Activated naive CD8-positive, alpha-beta T cell (primary cell): ENCODE results near the gene MVK.

Source experiments
- H3K27ac Mint-ChIP-seq: one replicate; pipeline ENCODE4 v1.8.0; 2021; ENCODE audit warnings: mixed read lengths
- H3K27me3 Mint-ChIP-seq: one replicate; pipeline ENCODE4 v1.8.0; 2021; ENCODE audit warnings: mixed read lengths
- H3K36me3 Mint-ChIP-seq: one replicate; pipeline ENCODE4 v1.8.0; 2021; ENCODE audit warnings: mixed read lengths
- H3K4me1 Mint-ChIP-seq: one replicate; pipeline ENCODE4 v1.8.0; 2021; ENCODE audit warnings: low read depth, mixed read lengths
- H3K4me3 Mint-ChIP-seq: one replicate; pipeline ENCODE4 v1.8.0; 2021; ENCODE audit warnings: mild to moderate bottlenecking, mixed read lengths
- H3K9me3 Mint-ChIP-seq: one replicate; pipeline ENCODE4 v1.8.0; 2021; ENCODE audit warnings: low read depth, mixed read lengths

MVK gene

DNA sequence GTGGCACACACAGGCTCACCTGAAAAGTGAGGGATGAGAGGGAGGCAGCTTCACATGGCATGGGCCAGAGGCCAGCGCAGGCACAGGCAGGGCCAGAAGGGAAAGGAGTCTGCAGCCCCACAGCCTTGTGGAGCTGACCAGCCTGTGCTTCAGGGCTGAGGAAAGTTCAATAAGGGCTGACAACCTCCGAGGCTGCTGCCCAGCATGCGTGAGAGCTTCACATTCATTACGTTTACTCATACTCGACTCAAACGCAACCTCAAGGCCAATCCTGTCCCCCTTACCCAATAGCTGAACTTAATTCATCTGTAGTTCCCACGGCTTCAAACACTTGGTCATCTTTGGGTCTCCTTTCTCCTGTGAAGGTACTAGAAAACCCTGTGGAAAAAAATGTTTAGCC lies 5.1 kb upstream of the MVK start:
- no peaks in the 10 kb centered on the region for H3K27me3 Mint-ChIP-seq
- no peaks in the 10 kb centered on the region for H3K9me3 Mint-ChIP-seq
- no peak overlapping the region for H3K4me3 Mint-ChIP-seq
- H3K4me1 Mint-ChIP-seq: peaks cover 12% of the 10 kb centered on the region
- no peak overlapping the region for H3K27ac Mint-ChIP-seq
- H3K36me3 Mint-ChIP-seq: peaks cover 5% of the 10 kb centered on the region

DNA sequence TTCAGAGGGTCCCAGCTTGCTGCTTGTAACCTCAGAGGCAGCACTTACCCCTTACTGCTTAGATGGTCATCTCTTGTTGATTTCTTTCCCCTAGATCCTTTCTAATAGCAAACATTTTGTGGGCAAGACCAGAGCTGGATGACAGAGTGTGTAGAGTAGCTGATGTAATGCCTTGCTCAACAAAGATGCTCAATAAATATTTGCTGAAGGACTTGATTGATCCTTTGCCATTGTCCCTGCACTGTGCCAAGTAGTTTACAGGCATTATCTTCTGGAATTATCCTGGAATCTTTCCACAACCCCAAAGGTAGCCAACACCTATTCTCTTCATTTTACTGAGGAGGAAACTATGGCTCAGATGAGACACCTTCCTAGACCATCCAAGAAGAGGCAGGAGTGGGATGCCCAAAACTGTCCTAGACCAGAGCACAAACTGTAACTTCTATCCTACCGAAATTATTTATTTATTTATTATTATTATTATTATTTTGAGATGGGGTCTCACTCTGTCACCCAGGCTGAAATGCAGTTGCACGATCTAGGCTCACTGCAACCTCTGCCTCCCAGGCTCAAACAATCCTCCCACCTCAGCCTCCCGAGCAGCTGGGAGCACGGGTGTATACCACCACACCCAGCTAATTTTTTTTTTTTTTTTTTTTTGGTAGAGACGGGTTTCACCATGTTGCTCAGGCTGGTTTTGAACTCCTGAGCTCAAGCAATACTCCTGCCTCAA lies 1.7 kb upstream of the MVK start:
- Mint-ChIP-seq H3K27ac (no peak overlapping the region), H3K36me3 (peaks cover 4% of the 10 kb centered on the region), H3K4me1 (peaks cover 25% of the 10 kb centered on the region)

DNA sequence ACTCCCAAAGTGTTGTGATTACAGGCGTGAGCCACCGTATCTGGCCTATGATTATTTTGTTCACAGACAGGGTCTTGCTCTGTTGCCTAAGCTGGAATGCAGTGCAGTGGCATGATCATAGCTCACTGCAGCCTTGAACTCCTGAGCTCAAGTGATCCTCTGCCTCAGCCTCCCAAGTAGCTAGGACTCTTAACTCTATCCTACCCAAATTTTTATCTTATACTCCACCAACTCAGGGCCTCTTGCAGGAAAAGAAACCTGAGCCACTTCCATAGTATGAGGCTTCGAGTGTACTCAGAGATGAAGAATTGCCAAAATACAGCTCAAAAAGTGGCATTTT lies 1.1 kb upstream of the MVK start:
- H3K9me3 Mint-ChIP-seq: no peaks in the 10 kb centered on the region
- H3K36me3 Mint-ChIP-seq: peaks cover 4% of the 10 kb centered on the region
- H3K27me3 Mint-ChIP-seq: no peaks in the 10 kb centered on the region
- H3K4me1 Mint-ChIP-seq: peaks cover 25% of the 10 kb centered on the region
- peak overlapping the region; percentile 87 for H3K27ac Mint-ChIP-seq
- peak overlapping the region; percentile 91 for H3K4me3 Mint-ChIP-seq

More for the DNA sequence above, 1.7 kb upstream of the MVK start:
- Mint-ChIP-seq H3K4me3 (no peak overlapping the region), H3K27me3 (no peaks in the 10 kb centered on the region), H3K9me3 (no peaks in the 10 kb centered on the region)

DNA sequence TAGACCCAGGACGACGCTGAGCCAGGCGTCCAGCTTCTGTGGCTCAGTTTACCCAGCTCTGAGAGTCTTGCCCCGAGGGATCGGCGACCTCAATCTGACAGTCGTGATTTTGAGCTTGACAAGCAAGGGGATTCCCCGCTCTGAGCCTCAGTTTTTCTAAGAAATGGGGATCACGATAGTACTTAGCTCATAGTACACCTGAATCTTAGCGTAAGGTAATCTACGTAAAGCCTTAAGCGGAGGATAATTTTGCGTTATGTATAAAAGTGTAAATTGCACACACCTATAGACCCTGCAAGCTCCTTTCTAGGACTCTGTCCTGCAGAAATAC lies 285 bp downstream of the MVK start:
- Mint-ChIP-seq H3K4me1 (peaks cover 25% of the 10 kb centered on the region), H3K27me3 (no peaks in the 10 kb centered on the region), H3K4me3 (peak overlapping the region; percentile 91), H3K9me3 (no peaks in the 10 kb centered on the region), H3K27ac (peak overlapping the region; percentile 87), H3K36me3 (peaks cover 6% of the 10 kb centered on the region)

DNA sequence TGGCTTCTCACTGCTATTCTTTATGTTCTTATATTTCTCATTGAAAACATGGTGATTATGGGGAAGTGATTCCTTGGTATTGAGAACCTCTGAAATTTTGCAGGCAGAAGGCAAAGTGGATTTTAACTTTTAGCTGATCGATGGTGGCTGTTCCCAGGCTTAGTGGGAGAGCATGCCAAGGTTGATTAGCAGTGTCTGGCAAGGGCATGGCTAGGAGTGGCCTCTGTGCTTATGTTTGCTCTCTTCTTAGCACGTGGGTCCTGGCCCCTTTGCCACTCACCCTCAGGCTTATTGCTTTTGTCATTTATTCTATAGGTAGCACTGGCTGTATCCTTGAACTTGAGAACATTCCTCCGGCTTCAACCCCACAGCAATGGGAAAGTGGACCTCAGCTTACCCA lies 2.1 kb downstream of the MVK start:
- Mint-ChIP-seq H3K4me3 (no peak overlapping the region), H3K27me3 (no peaks in the 10 kb centered on the region), H3K4me1 (peaks cover 25% of the 10 kb centered on the region), H3K9me3 (no peaks in the 10 kb centered on the region), H3K36me3 (peaks cover 7% of the 10 kb centered on the region), H3K27ac (no peak overlapping the region)

DNA sequence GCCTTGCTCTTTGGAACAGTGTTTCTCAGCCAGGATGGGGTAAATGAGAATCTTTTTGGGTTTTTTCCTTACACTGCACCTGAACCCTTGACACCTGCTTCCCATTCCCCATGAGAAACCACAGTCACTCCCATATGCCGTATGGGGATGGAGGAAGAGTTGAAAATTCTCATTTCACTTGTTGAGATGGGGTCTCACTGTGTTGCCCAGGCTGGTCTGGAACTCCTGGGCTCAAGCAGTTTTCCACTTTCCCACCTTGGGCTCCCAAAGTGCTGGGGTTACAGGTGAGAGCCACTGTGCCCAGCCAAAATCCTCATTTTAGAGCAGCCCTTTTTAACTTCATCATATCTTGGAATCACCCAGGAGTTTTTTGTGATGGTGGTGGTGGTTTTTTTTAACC lies 3.7 kb downstream of the MVK start:
- Mint-ChIP-seq H3K36me3 (peaks cover 7% of the 10 kb centered on the region), H3K4me1 (peaks cover 21% of the 10 kb centered on the region), H3K4me3 (no peak overlapping the region), H3K9me3 (no peaks in the 10 kb centered on the region), H3K27ac (no peak overlapping the region), H3K27me3 (no peaks in the 10 kb centered on the region)

DNA sequence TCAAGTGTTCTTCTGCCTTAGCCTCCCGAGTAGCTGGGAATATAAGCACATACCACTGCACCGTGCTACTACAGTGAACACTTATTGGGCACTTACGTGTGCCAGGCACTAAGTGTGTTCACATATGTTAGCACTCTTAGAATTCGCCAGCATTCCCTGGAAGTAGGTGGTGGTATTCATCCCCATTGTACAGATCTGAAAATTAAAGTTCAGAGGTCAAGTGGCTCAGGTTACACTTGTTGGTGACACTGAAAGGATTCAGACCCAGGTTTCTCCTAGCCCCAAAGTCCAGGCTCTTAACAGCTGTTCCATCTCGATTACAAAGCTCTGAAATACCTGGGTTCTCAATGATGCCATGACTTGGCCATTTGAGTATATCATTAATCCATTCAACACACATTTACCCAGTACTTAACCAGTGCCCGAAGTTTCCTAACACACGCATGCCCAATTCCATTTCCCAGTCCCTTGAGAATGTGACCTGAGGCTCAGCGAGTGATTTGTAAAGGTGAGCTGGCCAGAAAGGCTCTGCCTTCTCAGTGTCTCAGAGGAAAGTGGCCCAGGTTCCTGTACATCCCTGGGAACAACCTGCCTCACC lies 4.8 kb downstream of the MVK start:
- H3K27ac Mint-ChIP-seq: no peak overlapping the region
- H3K4me3 Mint-ChIP-seq: no peak overlapping the region
- no peaks in the 10 kb centered on the region for H3K27me3 Mint-ChIP-seq
- no peaks in the 10 kb centered on the region for H3K9me3 Mint-ChIP-seq
- H3K4me1 Mint-ChIP-seq: peaks cover 14% of the 10 kb centered on the region
- peaks cover 7% of the 10 kb centered on the region for H3K36me3 Mint-ChIP-seq

DNA sequence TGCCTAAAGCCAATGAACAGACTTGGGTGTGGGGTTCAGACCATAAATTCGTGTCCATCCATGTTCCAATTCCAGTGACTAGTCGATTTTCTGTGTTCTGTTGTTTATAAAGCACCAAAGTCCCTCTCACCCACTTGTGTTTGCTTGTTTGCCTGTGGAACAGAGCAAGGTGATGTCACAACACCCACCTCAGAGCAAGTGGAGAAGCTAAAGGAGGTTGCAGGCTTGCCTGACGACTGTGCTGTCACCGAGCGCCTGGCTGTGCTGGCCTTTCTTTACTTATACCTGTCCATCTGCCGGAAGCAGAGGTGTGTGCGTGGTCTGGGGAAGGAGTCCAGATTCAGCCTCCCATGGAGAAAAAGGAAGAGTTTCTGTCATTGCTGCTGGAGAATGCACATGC lies 6.0 kb downstream of the MVK start:
- no peak overlapping the region for H3K27ac Mint-ChIP-seq
- peaks cover 6% of the 10 kb centered on the region for H3K4me1 Mint-ChIP-seq
- no peaks in the 10 kb centered on the region for H3K9me3 Mint-ChIP-seq
- H3K36me3 Mint-ChIP-seq: peaks cover 12% of the 10 kb centered on the region
- no peaks in the 10 kb centered on the region for H3K27me3 Mint-ChIP-seq
- no peak overlapping the region for H3K4me3 Mint-ChIP-seq

DNA sequence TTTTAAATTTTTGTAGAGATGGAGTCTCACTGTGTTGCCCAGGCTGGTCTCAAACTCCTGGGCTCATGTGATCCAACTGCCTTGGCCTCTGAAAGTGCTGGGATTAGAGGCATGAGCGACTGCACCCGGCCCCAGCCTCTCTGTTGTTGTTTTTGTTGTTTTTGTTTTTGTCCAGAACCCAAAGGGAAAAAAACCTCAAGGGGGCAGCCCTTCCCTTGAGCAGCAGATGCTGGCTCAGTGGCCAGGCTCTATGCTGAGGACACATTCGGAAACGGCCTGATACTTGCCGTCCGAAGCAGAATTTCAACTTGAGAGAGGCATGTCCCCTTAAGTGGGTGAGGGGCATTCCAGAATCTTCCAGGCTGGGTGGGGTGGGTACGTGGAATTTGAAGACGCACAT lies 6.7 kb downstream of the MVK start:
- no peaks in the 10 kb centered on the region for H3K9me3 Mint-ChIP-seq
- H3K36me3 Mint-ChIP-seq: peaks cover 12% of the 10 kb centered on the region
- H3K27ac Mint-ChIP-seq: no peak overlapping the region
- peaks cover 2% of the 10 kb centered on the region for H3K4me1 Mint-ChIP-seq
- no peak overlapping the region for H3K4me3 Mint-ChIP-seq
- no peaks in the 10 kb centered on the region for H3K27me3 Mint-ChIP-seq

DNA sequence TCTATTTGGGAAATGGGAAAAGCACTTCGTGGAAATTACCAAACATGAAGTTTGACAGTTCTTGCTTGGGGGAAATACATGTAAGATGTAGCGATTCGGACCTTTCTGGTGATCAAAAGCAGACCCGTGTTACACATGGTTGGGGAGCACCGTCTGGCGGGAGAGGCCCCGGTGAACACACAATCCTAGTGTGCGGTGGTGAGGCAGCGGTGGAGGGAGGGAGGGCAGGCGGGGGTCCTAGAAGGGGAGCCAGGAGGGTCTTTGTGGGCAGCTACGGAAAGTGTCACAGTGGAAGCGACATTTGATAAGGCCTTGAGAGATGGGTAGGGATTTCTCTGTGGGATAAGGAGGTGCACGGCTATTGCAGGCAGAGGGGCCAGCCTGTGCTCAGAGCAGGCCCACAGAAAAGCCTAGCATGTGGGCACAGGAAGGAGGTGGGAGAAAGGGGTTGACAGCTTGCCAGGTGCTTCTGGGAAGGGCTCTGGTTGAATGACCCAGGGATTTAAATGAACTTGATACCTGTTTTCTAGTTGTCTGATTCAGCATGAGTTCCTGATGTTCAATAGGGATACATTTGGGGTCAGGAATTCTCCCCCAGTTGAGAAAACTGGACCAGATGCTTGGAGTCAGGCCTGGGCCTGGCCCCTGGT lies 7.2 kb downstream of the MVK start:
- Mint-ChIP-seq H3K27ac (no peak overlapping the region), H3K9me3 (no peaks in the 10 kb centered on the region), H3K4me1 (peaks cover 2% of the 10 kb centered on the region), H3K36me3 (peaks cover 12% of the 10 kb centered on the region), H3K27me3 (no peaks in the 10 kb centered on the region), H3K4me3 (no peak overlapping the region)

DNA sequence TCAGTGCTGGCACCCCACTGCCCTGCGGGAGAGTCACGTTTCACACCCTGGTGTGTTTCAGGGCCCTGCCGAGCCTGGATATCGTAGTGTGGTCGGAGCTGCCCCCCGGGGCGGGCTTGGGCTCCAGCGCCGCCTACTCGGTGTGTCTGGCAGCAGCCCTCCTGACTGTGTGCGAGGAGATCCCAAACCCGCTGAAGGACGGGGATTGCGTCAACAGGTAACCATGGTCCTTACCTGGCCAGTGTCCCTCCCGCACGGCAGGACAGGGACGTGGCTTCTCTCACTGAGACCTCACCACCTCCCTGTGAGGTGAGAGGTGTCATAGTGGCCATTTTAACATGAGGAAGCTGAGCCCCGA lies 7.7 kb downstream of the MVK start:
- Mint-ChIP-seq H3K4me3 (no peak overlapping the region), H3K27me3 (no peaks in the 10 kb centered on the region), H3K27ac (no peak overlapping the region), H3K4me1 (peaks cover under 1% of the 10 kb centered on the region), H3K9me3 (no peaks in the 10 kb centered on the region), H3K36me3 (peaks cover 10% of the 10 kb centered on the region)

DNA sequence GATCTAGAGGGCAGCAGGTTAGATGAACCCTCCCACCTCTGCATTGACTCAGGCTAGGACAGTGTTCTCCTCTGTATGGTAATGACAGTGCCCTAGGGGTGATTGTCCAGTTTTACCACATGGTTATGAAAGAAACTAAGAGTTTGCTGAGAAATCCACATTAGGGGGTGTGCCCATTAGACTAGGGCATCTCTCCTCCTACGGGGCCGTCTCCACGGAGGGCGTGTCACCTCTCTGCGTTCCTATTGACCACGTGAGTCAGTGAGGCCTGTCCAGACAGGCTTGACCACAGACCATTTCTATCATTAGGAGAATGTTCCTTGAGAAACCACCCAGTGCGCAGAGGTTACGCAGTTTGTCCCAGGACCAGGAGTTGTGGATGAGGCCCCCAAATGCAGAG lies 8.3 kb downstream of the MVK start:
- Mint-ChIP-seq H3K4me3 (no peak overlapping the region), H3K27me3 (no peaks in the 10 kb centered on the region), H3K27ac (no peak overlapping the region), H3K36me3 (peaks cover 10% of the 10 kb centered on the region), H3K9me3 (no peaks in the 10 kb centered on the region), H3K4me1 (no peaks in the 10 kb centered on the region)

DNA sequence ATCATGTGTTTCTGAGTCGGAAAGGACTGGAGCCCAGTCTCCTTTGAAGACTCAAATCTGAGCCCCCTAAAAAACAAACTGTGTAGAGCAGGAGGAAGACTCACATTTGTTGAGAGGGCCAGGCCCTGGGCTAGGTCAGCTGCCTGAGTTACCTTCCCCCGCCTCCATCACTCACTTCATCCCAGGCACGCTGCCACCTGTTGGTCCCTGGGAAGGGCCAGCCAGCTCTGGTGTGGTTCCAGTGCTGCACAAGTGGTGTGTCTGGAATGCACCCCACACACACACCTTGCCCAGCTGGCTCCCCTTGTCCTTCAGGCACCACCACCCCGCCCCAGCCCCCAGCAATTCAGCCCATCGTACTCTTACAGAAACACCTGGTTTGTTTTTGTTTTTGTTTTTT lies 9.0 kb downstream of the MVK start:
- Mint-ChIP-seq H3K4me1 (no peaks in the 10 kb centered on the region), H3K4me3 (no peak overlapping the region), H3K9me3 (no peaks in the 10 kb centered on the region), H3K36me3 (peaks cover 10% of the 10 kb centered on the region), H3K27me3 (no peaks in the 10 kb centered on the region), H3K27ac (no peak overlapping the region)

DNA sequence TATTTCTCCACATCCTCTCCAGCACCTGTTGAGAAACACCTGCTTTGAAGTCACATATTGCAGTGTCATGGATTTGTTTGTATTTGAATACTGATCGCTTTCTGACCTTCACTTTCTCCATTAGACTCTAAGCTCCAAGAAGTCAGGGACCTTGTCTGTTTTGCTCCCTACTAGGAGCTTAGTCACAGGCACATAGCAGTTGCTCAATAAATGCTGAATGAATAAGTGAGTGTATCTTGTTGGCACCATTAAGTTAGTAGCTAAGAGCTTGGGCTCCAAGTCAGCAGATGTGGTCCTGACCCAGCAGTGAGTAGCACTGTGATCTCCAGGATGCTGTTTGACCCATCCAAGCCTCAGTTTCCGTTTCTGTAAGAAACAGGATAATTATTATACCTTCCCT lies 10.1 kb downstream of the MVK start:
- Mint-ChIP-seq H3K36me3 (peaks cover 10% of the 10 kb centered on the region), H3K4me3 (no peak overlapping the region), H3K9me3 (no peaks in the 10 kb centered on the region), H3K27ac (no peak overlapping the region), H3K4me1 (no peaks in the 10 kb centered on the region), H3K27me3 (no peaks in the 10 kb centered on the region)

DNA sequence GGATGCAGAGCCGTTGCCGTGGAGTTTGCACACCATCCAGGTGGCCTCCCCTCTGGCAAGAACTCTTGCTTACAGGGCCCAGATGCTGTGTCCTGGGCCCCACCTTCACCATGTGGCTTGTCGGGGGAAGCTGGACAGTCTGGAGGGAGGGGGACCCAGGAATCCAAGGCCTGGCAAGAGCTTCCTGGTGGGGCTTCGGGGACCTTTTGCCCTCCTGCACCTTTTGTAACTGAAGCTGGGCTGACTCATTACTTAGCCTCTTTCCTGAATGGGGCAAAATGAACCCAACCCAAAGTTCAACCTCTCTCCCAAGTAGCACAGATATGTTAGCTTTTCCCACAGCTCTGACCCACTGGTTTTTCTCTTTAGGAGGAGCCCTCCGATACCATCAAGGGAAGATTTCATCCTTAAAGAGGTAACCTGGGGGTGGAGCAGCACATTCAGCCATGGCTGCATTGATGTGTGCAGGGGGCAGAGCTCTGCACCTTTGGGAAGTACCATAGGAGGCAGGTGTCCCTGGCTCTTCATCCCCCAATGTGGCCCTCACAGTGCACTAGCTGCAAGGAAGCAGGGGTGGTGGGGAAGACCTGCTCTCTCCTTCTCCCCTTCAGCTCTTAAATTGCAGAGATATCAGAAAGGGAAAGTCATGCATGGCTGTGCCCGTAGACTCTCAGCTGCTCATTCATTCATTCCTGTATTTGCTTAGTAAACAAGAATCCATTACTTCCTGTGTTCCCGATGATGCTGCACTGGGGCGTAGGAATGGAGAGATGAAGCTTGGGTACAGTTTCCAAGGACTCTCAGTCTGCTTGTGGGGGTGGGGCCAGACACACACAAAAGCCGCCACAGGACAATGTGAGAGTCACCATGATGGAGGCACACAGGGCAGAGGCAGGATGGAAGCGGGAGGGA lies 13.0 kb downstream of the MVK start:
- Mint-ChIP-seq H3K4me1 (no peaks in the 10 kb centered on the region), H3K9me3 (no peaks in the 10 kb centered on the region), H3K36me3 (peaks cover 6% of the 10 kb centered on the region), H3K27me3 (no peaks in the 10 kb centered on the region), H3K27ac (no peak overlapping the region), H3K4me3 (no peak overlapping the region)
